ENCODE measurements around the gene TEP1. TPM values are rescaled to one million over a fixed set of nuclear protein-coding genes. Genes with fewer than 3 reads are reported as not detected.

Gene TEP1
- polyA plus RNA-seq, 1 donor from 2014 or later, result 5.2 TPM

GRCh38 chr14:20332788-20333493, 80.4 kb downstream of the TEP1 start, which contains the start of gene CCNB1IP1:
Gene CCNB1IP1 (minus strand): TSS chr14:20333279. CDS start chr14:20316523, 16,756 bp downstream.
- TF ChIP-seq RAD21 (conservative IDR thresholded peaks at IDR 0.05) (no peak), CTCF (IDR thresholded peaks at IDR 0.05; ENCODE audit: poor library complexity, severe bottlenecking) (no peak), SMC3 (conservative IDR thresholded peaks at IDR 0.05; ENCODE audit: poor library complexity) (no peak), MXI1 (conservative IDR thresholded peaks at IDR 0.05; ENCODE audit: poor library complexity, severe bottlenecking) (peak; percentile 97), EZH2 (IDR thresholded peaks at IDR 0.05; ENCODE audit: borderline replicate concordance, insufficient read depth, low read length, poor library complexity, severe bottlenecking) (no peak), REST (IDR thresholded peaks at IDR 0.05; ENCODE audit: borderline replicate concordance) (peak; percentile 41), POLR2AphosphoS5 (IDR thresholded peaks at IDR 0.05) (peak; percentile 62), TAF1 (IDR thresholded peaks at IDR 0.05; ENCODE audit: low read depth) (peak; percentile 75), EP300 (conservative IDR thresholded peaks at IDR 0.05; ENCODE audit: poor library complexity, severe bottlenecking) (peak; percentile 8)
- peak within 1 kb of the TSS; percentile 86 for H2AFZ ChIP-seq (ENCODE audit: low read depth, low read length)

GRCh38 chr14:20332431-20332787, 80.9 kb downstream of the TEP1 start:
- peaks cover 25% of the 10 kb centered on the region for H3K79me2 ChIP-seq (replicated peaks; ENCODE audit: insufficient read depth, low read length)
- H3K4me3 ChIP-seq (ENCODE audit: low read length), result peak overlapping the region; percentile 78
- H3F3A ChIP-seq (ENCODE audit: insufficient read depth, low read length, poor library complexity, severe bottlenecking), result peaks cover 10% of the 10 kb centered on the region
- peak overlapping the region; percentile 76 for H3K27ac ChIP-seq (ENCODE audit: low read length)
- no peaks in the 10 kb centered on the region for H3K27me3 ChIP-seq (ENCODE audit: insufficient read depth, low read depth, low read length)
- H3K9me2 ChIP-seq (ENCODE audit: insufficient read depth, low read length), result no peaks in the 10 kb centered on the region
- TF ChIP-seq TAF1 (IDR thresholded peaks at IDR 0.05; ENCODE audit: low read depth) (no peak), RAD21 (conservative IDR thresholded peaks at IDR 0.05) (no peak), EZH2 (IDR thresholded peaks at IDR 0.05; ENCODE audit: borderline replicate concordance, insufficient read depth, low read length, poor library complexity, severe bottlenecking) (no peak), EP300 (conservative IDR thresholded peaks at IDR 0.05; ENCODE audit: poor library complexity, severe bottlenecking) (no peak), CTCF (IDR thresholded peaks at IDR 0.05; ENCODE audit: poor library complexity, severe bottlenecking) (no peak), MXI1 (conservative IDR thresholded peaks at IDR 0.05; ENCODE audit: poor library complexity, severe bottlenecking) (no peak), POLR2AphosphoS5 (IDR thresholded peaks at IDR 0.05) (no peak), REST (IDR thresholded peaks at IDR 0.05; ENCODE audit: borderline replicate concordance) (no peak)
- H2AFZ ChIP-seq (ENCODE audit: low read depth, low read length), result peak overlapping the region; percentile 86
- H3K4me2 ChIP-seq (ENCODE audit: low read length), result peak overlapping the region; percentile 84
- no peaks in the 10 kb centered on the region for H3K9me3 ChIP-seq (ENCODE audit: low read length)
- H3K9ac ChIP-seq (ENCODE audit: low read length), result peak overlapping the region; percentile 72
- no peaks in the 10 kb centered on the region for H4K20me1 ChIP-seq (ENCODE audit: insufficient read depth)
- H3K36me3 ChIP-seq (ENCODE audit: insufficient read depth, low read length), result no peaks in the 10 kb centered on the region

More at GRCh38 chr14:20332788-20333493, 80.4 kb downstream of the TEP1 start, which contains the start of gene CCNB1IP1:
- Histone ChIP-seq H3K9ac (ENCODE audit: low read length) (peak within 1 kb of the TSS; percentile 72), H3K36me3 (ENCODE audit: insufficient read depth, low read length) (no peaks in the 10 kb centered on the region), H3K9me2 (ENCODE audit: insufficient read depth, low read length) (no peaks in the 10 kb centered on the region), H3K4me2 (ENCODE audit: low read length) (peak within 1 kb of the TSS; percentile 84), H3K9me3 (ENCODE audit: low read length) (no peaks in the 10 kb centered on the region), H3K27ac (ENCODE audit: low read length) (peak within 1 kb of the TSS; percentile 76), H3K27me3 (ENCODE audit: insufficient read depth, low read depth, low read length) (no peaks in the 10 kb centered on the region), H4K20me1 (ENCODE audit: insufficient read depth) (no peaks in the 10 kb centered on the region), H3K4me3 (ENCODE audit: low read length) (peak within 1 kb of the TSS; percentile 78), H3K79me2 (replicated peaks; ENCODE audit: insufficient read depth, low read length) (peaks cover 25% of the 10 kb centered on the region), H3F3A (ENCODE audit: insufficient read depth, low read length, poor library complexity, severe bottlenecking) (peaks cover 10% of the 10 kb centered on the region)

Data from neural cell (in vitro differentiated cells).